H9 (cell line): ENCODE data around the gene SMARCA2. TPM values are rescaled to one million over a fixed set of nuclear protein-coding genes. Genes with fewer than 3 reads are reported as not detected.

ENCODE experiments used
- DNase-seq: peaks from one replicate; pipeline ENCODE4 v3.0.0-alpha.2; 2017
- H2AFZ ChIP-seq: one replicate; pipeline ENCODE4 v1.6.1; 2013; ENCODE audit warnings: mild to moderate bottlenecking, low read length, control low read depth, moderate library complexity
- H2AK5ac ChIP-seq: 2 replicates; pipeline ENCODE4 v1.6.1; 2013; ENCODE audit warnings: low read length, control low read depth, mixed read lengths; ENCODE audit not compliant: insufficient read length
- H2BK120ac ChIP-seq: one replicate; pipeline ENCODE4 v1.6.1; 2013; ENCODE audit warnings: low read depth, mild to moderate bottlenecking, low read length, control low read depth, inconsistent platforms; ENCODE audit not compliant: poor library complexity, severe bottlenecking
- H2BK12ac ChIP-seq: 2 replicates; pipeline ENCODE4 v1.6.1; 2013; ENCODE audit warnings: low read length, control low read depth, mixed read lengths, low read depth; ENCODE audit not compliant: insufficient read length
- H2BK15ac ChIP-seq: 2 replicates; pipeline ENCODE4 v1.6.1; 2013; ENCODE audit warnings: low read depth, low read length, control low read depth
- H2BK20ac ChIP-seq: one replicate; pipeline ENCODE4 v1.6.1; 2013; ENCODE audit warnings: low read depth, mild to moderate bottlenecking, low read length, control low read depth, inconsistent platforms; ENCODE audit not compliant: poor library complexity, severe bottlenecking
- H2BK5ac ChIP-seq: 2 replicates; pipeline ENCODE4 v1.6.1; 2013; ENCODE audit warnings: low read length, control low read depth, mixed read lengths; ENCODE audit not compliant: insufficient read length
- H3K14ac ChIP-seq: 2 replicates; pipeline ENCODE4 v1.6.1; 2013; ENCODE audit warnings: low read length, control low read depth; ENCODE audit not compliant: insufficient read depth
- H3K18ac ChIP-seq: 2 replicates; pipeline ENCODE4 v1.6.1; 2013; ENCODE audit warnings: low read depth, mild to moderate bottlenecking, mixed read lengths, low read length, control low read depth; ENCODE audit not compliant: insufficient read length
- H3K23ac ChIP-seq: 2 replicates; pipeline ENCODE4 v1.6.1; 2013; ENCODE audit warnings: low read length, control low read depth, mixed read lengths, low read depth; ENCODE audit not compliant: insufficient read length
- H3K23me2 ChIP-seq: 2 replicates; pipeline ENCODE4 v1.6.1; 2013; ENCODE audit warnings: low read depth, mild to moderate bottlenecking, mixed read lengths, low read length, control low read depth; ENCODE audit not compliant: insufficient read length, poor library complexity, severe bottlenecking
- H3K27ac ChIP-seq: 2 replicates; pipeline ENCODE4 v1.5.1; 2013; ENCODE audit warnings: low read length, control low read depth, mixed read lengths, low read depth; ENCODE audit not compliant: insufficient read length
- H3K27me3 ChIP-seq: 2 replicates; pipeline ENCODE4 v1.6.1; 2013; ENCODE audit warnings: low read length, control low read depth, inconsistent platforms; ENCODE audit not compliant: insufficient read depth
- H3K4ac ChIP-seq: 2 replicates; pipeline ENCODE4 v1.6.1; 2013; ENCODE audit warnings: low read depth, mild to moderate bottlenecking, control low read depth, inconsistent platforms, low read length, moderate library complexity
- H3K4me1 ChIP-seq: 2 replicates; pipeline ENCODE4 v1.6.1; 2013; ENCODE audit warnings: low read length, control low read depth, inconsistent platforms; ENCODE audit not compliant: insufficient read depth
- H3K4me2 ChIP-seq: 2 replicates; pipeline ENCODE4 v1.6.1; 2013; ENCODE audit warnings: low read length, control low read depth, mixed read lengths; ENCODE audit not compliant: insufficient read length, insufficient read depth
- H3K56ac ChIP-seq: 2 replicates; pipeline ENCODE4 v1.6.1; 2013; ENCODE audit warnings: low read depth, mild to moderate bottlenecking, mixed read lengths, low read length, control low read depth; ENCODE audit not compliant: insufficient read length
- H3K79me1 ChIP-seq: 2 replicates; pipeline ENCODE4 v1.6.1; 2013; ENCODE audit warnings: low read depth, mild to moderate bottlenecking, moderate library complexity, low read length, control low read depth, inconsistent platforms; ENCODE audit not compliant: insufficient read depth, poor library complexity, severe bottlenecking
- H3K79me2 ChIP-seq: 2 replicates; pipeline ENCODE4 v1.6.1; 2013; ENCODE audit warnings: low read length, control low read depth, inconsistent platforms; ENCODE audit not compliant: insufficient read depth
- H3K9ac ChIP-seq: 2 replicates; pipeline ENCODE4 v1.6.1; 2013; ENCODE audit warnings: low read length, control low read depth, mixed read lengths; ENCODE audit not compliant: insufficient read length; ENCODE audit errors: extremely low read depth
- H3K9me3 ChIP-seq: one replicate; pipeline ENCODE4 v1.6.1; 2013; ENCODE audit warnings: low read depth, low read length, inconsistent platforms; ENCODE audit not compliant: control insufficient read depth
- H3T11ph ChIP-seq: one replicate; pipeline ENCODE4 v1.6.1; 2013; ENCODE audit warnings: mild to moderate bottlenecking, low read length, control low read depth, inconsistent platforms
- H4K20me1 ChIP-seq: one replicate; pipeline ENCODE4 v1.6.1; 2013; ENCODE audit not compliant: control insufficient read depth, insufficient read length, insufficient read depth
- H4K5ac ChIP-seq: 2 replicates; pipeline ENCODE4 v1.6.1; 2013; ENCODE audit warnings: low read depth, mild to moderate bottlenecking, mixed read lengths, low read length, control low read depth; ENCODE audit not compliant: insufficient read length
- H4K8ac ChIP-seq: replicated peaks from 2 replicates; pipeline ENCODE4 v1.6.1; 2013; ENCODE audit warnings: low read length, control low read depth, mixed read lengths, low read depth; ENCODE audit not compliant: insufficient read length
- H4K91ac ChIP-seq: 2 replicates; pipeline ENCODE4 v1.6.1; 2013; ENCODE audit warnings: low read depth, mild to moderate bottlenecking, moderate library complexity, mixed read lengths, low read length, control low read depth; ENCODE audit not compliant: insufficient read length
- H3K27ac Mint-ChIP-seq, 3 experiments: 2 replicates in 2 of 3; 3 replicates in 1 of 3; pipeline ENCODE4 v1.8.0; 2020 to 2021; ENCODE audit warnings: mixed read lengths in 3 of 3, mild to moderate bottlenecking in 1 of 3, moderate library complexity in 1 of 3
- H3K27me3 Mint-ChIP-seq: 2 replicates; pipeline ENCODE4 v1.8.0; 2021; ENCODE audit warnings: low read depth, mild to moderate bottlenecking, moderate library complexity, mixed read lengths
- H3K36me3 Mint-ChIP-seq, 3 experiments: 2 replicates in 2 of 3; 3 replicates in 1 of 3; pipeline ENCODE4 v1.8.0; 2020 to 2021; ENCODE audit warnings: low read depth in 3 of 3, mixed read lengths in 3 of 3; ENCODE audit not compliant: insufficient read depth in 1 of 3
- H3K4me1 Mint-ChIP-seq, 2 experiments: 2 replicates each; pipeline ENCODE4 v1.8.0; 2020; ENCODE audit warnings: mixed read lengths in 2 of 2
- H3K4me3 Mint-ChIP-seq, 2 experiments: 2 replicates in 1 of 2; 3 replicates in 1 of 2; pipeline ENCODE4 v1.8.0; 2020 to 2021; ENCODE audit warnings: mild to moderate bottlenecking in 2 of 2, mixed read lengths in 2 of 2, moderate library complexity in 1 of 2
- H3K9me3 Mint-ChIP-seq, 2 experiments: 2 replicates in 1 of 2; 3 replicates in 1 of 2; pipeline ENCODE4 v1.8.0; 2020; ENCODE audit warnings: mild to moderate bottlenecking in 2 of 2, mixed read lengths in 2 of 2, moderate library complexity in 1 of 2
- CTCF ChIP-seq: fragments of 200-600 bp; sonication (generic); conservative IDR thresholded peaks from 3 replicates; pipeline ENCODE4 v1.8.0; 2021; ENCODE audit warnings: antibody characterized with exemption, mild to moderate bottlenecking
- WGBS: extraction: QIAGEN DNeasy Blood & Tissue Kit; methylation state at CpG from one replicate; pipeline ENCODE4 v1.1.7; 2013; ENCODE audit warnings: missing lambda C conversion rate, low lambda C conversion rate, mixed read lengths; ENCODE audit not compliant: insufficient read length; ENCODE audit errors: extremely low coverage; 5-methylcytosine and 5-hydroxymethylcytosine counted together
- total RNA-seq: library from RNA; stranded (reverse); gene quantifications from 2 replicates; pipeline ENCODE4 v1.2.1, GENCODE V29; 2021

The SMARCA2 gene
- total RNA-seq, 1 experiment from 2014 or later, result 15.3 TPM

GRCh38 chr9:2043243-2043642, 28.1 kb downstream of the SMARCA2 start:
- H3K9ac ChIP-seq, result no peak overlapping the region
- no peaks in the 10 kb centered on the region for H4K20me1 ChIP-seq
- no peak overlapping the region for H2BK15ac ChIP-seq
- no peaks in the 10 kb centered on the region for H3K9me3 ChIP-seq
- no peak overlapping the region for H4K91ac ChIP-seq
- no peak overlapping the region for H2BK120ac ChIP-seq
- H3T11ph ChIP-seq, result no peak overlapping the region
- no peak overlapping the region for H3K4me2 ChIP-seq
- H3K4me1 ChIP-seq, result no peaks in the 10 kb centered on the region
- H2BK12ac ChIP-seq, result no peak overlapping the region
- no peak overlapping the region for H4K8ac ChIP-seq
- DNase-seq, result no peak
- H4K5ac ChIP-seq, result no peak overlapping the region
- H3K27me3 ChIP-seq, result no peaks in the 10 kb centered on the region; the same call in 1 of the 2 replicates
- no peak overlapping the region for H2AFZ ChIP-seq
- no peak overlapping the region for H3K23ac ChIP-seq
- no peak overlapping the region for H3K27ac ChIP-seq
- H3K23me2 ChIP-seq, result peaks cover 7% of the 10 kb centered on the region
- Mint-ChIP-seq H3K4me1 (peaks cover 13 to 18% of the 10 kb centered on the region in 2 experiments), H3K27me3 (peaks cover 49% of the 10 kb centered on the region), H3K27ac (no peak overlapping the region), H3K9me3 (no peaks in the 10 kb centered on the region), H3K4me3 (no peak overlapping the region), H3K36me3 (no peaks in the 10 kb centered on the region; a peak in 1 of 7 replicates)
- no peaks in the 10 kb centered on the region for H3K79me1 ChIP-seq
- H2AK5ac ChIP-seq, result no peak overlapping the region
- WGBS, result no CpG with 5 or more reads among the region's 4 CpGs
- H2BK5ac ChIP-seq, result no peak overlapping the region
- no peak overlapping the region for H3K18ac ChIP-seq
- no peak overlapping the region for H3K14ac ChIP-seq
- H2BK20ac ChIP-seq, result no peak overlapping the region
- H3K79me2 ChIP-seq, result no peaks in the 10 kb centered on the region
- no peak for TF ChIP-seq CTCF
- no peak overlapping the region for H3K4ac ChIP-seq
- H3K56ac ChIP-seq, result no peak overlapping the region
